Endodermal cell (in vitro differentiated cells): ENCODE results near the gene VPREB3. TPM values are rescaled to one million over a fixed set of nuclear protein-coding genes. Genes with fewer than 3 reads are reported as not detected.

Experiments
- DNase-seq: peaks from one replicate; pipeline ENCODE4 v3.0.0-alpha.2; 2017
- H3K27ac ChIP-seq: 2 replicates; pipeline ENCODE4 v1.5.1; 2013; ENCODE audit warnings: mild to moderate bottlenecking, low read depth, low read length, moderate library complexity
- H3K27me3 ChIP-seq: 2 replicates; pipeline ENCODE4 v1.6.1; 2013; ENCODE audit warnings: mild to moderate bottlenecking, low read length, moderate library complexity; ENCODE audit not compliant: insufficient read depth, control insufficient read depth, poor library complexity, severe bottlenecking
- H3K36me3 ChIP-seq: 2 replicates; pipeline ENCODE4 v1.7.0; 2013; ENCODE audit warnings: mild to moderate bottlenecking, low read length, moderate library complexity; ENCODE audit not compliant: control insufficient read depth, insufficient read depth
- H3K4me1 ChIP-seq: one replicate; pipeline ENCODE4 v1.7.0; 2013; ENCODE audit warnings: low read length; ENCODE audit not compliant: control insufficient read depth, insufficient read depth
- H3K4me3 ChIP-seq: 2 replicates; pipeline ENCODE4 v1.5.1; 2013; ENCODE audit warnings: mild to moderate bottlenecking, low read length, moderate library complexity
- H3K9ac ChIP-seq: 2 replicates; pipeline ENCODE4 v1.6.1; 2013; ENCODE audit warnings: mild to moderate bottlenecking, low read length, moderate library complexity; ENCODE audit not compliant: poor library complexity, severe bottlenecking; ENCODE audit errors: extremely low read depth
- H3K9me3 ChIP-seq: 2 replicates; pipeline ENCODE4 v1.6.1; 2013; ENCODE audit warnings: mild to moderate bottlenecking, low read length, moderate library complexity; ENCODE audit not compliant: control insufficient read depth
- H3K27ac Mint-ChIP-seq: 2 replicates; pipeline ENCODE4 v1.8.0; 2020; ENCODE audit warnings: mixed read lengths
- H3K27me3 Mint-ChIP-seq: 2 replicates; pipeline ENCODE4 v1.8.0; 2021; ENCODE audit warnings: mild to moderate bottlenecking, mixed read lengths; ENCODE audit not compliant: insufficient read depth
- H3K36me3 Mint-ChIP-seq: 2 replicates; pipeline ENCODE4 v1.8.0; 2020; ENCODE audit warnings: low read depth, mixed read lengths
- H3K4me1 Mint-ChIP-seq: 2 replicates; pipeline ENCODE4 v1.8.0; 2020; ENCODE audit warnings: mixed read lengths
- H3K4me3 Mint-ChIP-seq: 2 replicates; pipeline ENCODE4 v1.8.0; 2020; ENCODE audit warnings: mild to moderate bottlenecking, moderate library complexity, mixed read lengths
- H3K9me3 Mint-ChIP-seq: 2 replicates; pipeline ENCODE4 v1.8.0; 2020; ENCODE audit warnings: mild to moderate bottlenecking, mixed read lengths
- CTCF ChIP-seq: fragments of 200-600 bp; sonication (generic); conservative IDR thresholded peaks from 2 replicates; pipeline ENCODE4 v1.5.0; 2021; ENCODE audit warnings: antibody characterized with exemption, mild to moderate bottlenecking
- WGBS, 2 experiments: methylation state at CpG; one replicate each; pipeline versions ENCODE4 v1.1.5 to v1.1.7; 2013; ENCODE audit warnings: missing lambda C conversion rate in 2 of 2, mixed read lengths in 1 of 2; ENCODE audit not compliant: insufficient coverage in 1 of 2, insufficient read length in 1 of 2; 5-methylcytosine and 5-hydroxymethylcytosine counted together
- total RNA-seq, 2 donors: library from RNA; stranded (reverse); fragmentation: NEBNext Ultra II Directional in 1 of 2; extraction: Animal tissue kit (Norgen Biotek cat#: 25700) in 1 of 2; gene quantifications; 2 replicates in 1 of 2; 3 replicates in 1 of 2; pipeline ENCODE4 v1.2.1, GENCODE V29; 2021

The VPREB3 gene
- total RNA-seq, 2 donors from 2014 or later: not detected

- H3K4me3 ChIP-seq: no peak overlapping the region
- H3K9me3 Mint-ChIP-seq: no peaks in the 10 kb centered on the region
- peak overlapping the region; percentile 53 for H3K27ac Mint-ChIP-seq
- H3K27me3 ChIP-seq: no peaks in the 10 kb centered on the region
- DNase-seq: peak; percentile 34
- no peak overlapping the region for H3K4me3 Mint-ChIP-seq
- no peaks in the 10 kb centered on the region for H3K27me3 Mint-ChIP-seq
- no peak for TF ChIP-seq CTCF
- H3K36me3 ChIP-seq: peaks cover 76% of the 10 kb centered on the region
- no peaks in the 10 kb centered on the region for H3K9me3 ChIP-seq
- peaks cover 86% of the 10 kb centered on the region for H3K36me3 Mint-ChIP-seq
- no peak overlapping the region for H3K9ac ChIP-seq
- no peaks in the 10 kb centered on the region for H3K4me1 ChIP-seq
- H3K27ac ChIP-seq: no peak overlapping the region
- H3K4me1 Mint-ChIP-seq: peaks cover 20% of the 10 kb centered on the region
- WGBS, 2 experiments: 92 to 94% methylated on average over 11 of the region's 11 CpGs
Measured at GRCh38 chr22:23801238-23801821, 47.1 kb upstream of the VPREB3 start.

GRCh38 chr22:23800297-23801237 lies 46.3 kb upstream of the VPREB3 start:
- H3K4me3 Mint-ChIP-seq: no peak overlapping the region
- Histone ChIP-seq H3K9me3 (no peaks in the 10 kb centered on the region), H3K36me3 (peaks cover 76% of the 10 kb centered on the region), H3K27me3 (no peaks in the 10 kb centered on the region), H3K9ac (no peak overlapping the region), H3K4me1 (no peaks in the 10 kb centered on the region), H3K27ac (no peak overlapping the region), H3K4me3 (no peak overlapping the region)
- peak overlapping the region; percentile 27 for H3K27ac Mint-ChIP-seq
- peak; percentile 25 for DNase-seq
- H3K9me3 Mint-ChIP-seq: no peaks in the 10 kb centered on the region
- H3K27me3 Mint-ChIP-seq: no peaks in the 10 kb centered on the region
- WGBS, 2 experiments: 91 to 95% methylated on average over 17 to 18 of the region's 18 CpGs
- H3K36me3 Mint-ChIP-seq: peaks cover 84% of the 10 kb centered on the region
- H3K4me1 Mint-ChIP-seq: peaks cover 20% of the 10 kb centered on the region
- TF ChIP-seq CTCF: no peak

GRCh38 chr22:23796461-23796860 lies 42.2 kb upstream of the VPREB3 start:
- no peak overlapping the region for H3K4me3 Mint-ChIP-seq
- no peaks in the 10 kb centered on the region for H3K9me3 Mint-ChIP-seq
- no peak overlapping the region for H3K27ac Mint-ChIP-seq
- Histone ChIP-seq H3K9ac (no peak overlapping the region), H3K4me1 (peaks cover 6% of the 10 kb centered on the region), H3K9me3 (no peaks in the 10 kb centered on the region), H3K27ac (no peak overlapping the region), H3K4me3 (no peak overlapping the region), H3K27me3 (no peaks in the 10 kb centered on the region), H3K36me3 (peaks cover 79% of the 10 kb centered on the region)
- H3K36me3 Mint-ChIP-seq: peaks cover 81% of the 10 kb centered on the region
- no peak for DNase-seq
- no peaks in the 10 kb centered on the region for H3K27me3 Mint-ChIP-seq
- peaks cover 10% of the 10 kb centered on the region for H3K4me1 Mint-ChIP-seq
- TF ChIP-seq CTCF: no peak
- WGBS, 2 experiments: 92 to 100% methylated on average over 3 to 5 of the region's 5 CpGs
